K562 (cell line): ENCODE measurements around the gene MYB.

ENCODE experiments used
- COPS2 ChIP-seq: fragments of 450-650 bp; conservative IDR thresholded peaks from 2 replicates; pipeline ENCODE4 v1.6.1; 2016; ENCODE audit warnings: mild to moderate bottlenecking, moderate library complexity
- NEUROD1 ChIP-seq: fragments of 150-350 bp; IDR thresholded peaks from 2 replicates; pipeline ENCODE4 v1.6.1; 2014; ENCODE audit warnings: borderline replicate concordance, low read length, low read depth; ENCODE audit not compliant: partially characterized antibody
- PHF8 ChIP-seq: fragments of 200-600 bp; sonication (generic); IDR thresholded peaks from 2 replicates; pipeline ENCODE4 v1.6.1; 2012; ENCODE audit warnings: mixed run types, mild to moderate bottlenecking, inconsistent platforms, low read length, moderate library complexity, borderline replicate concordance
- POLR2A ChIP-seq: fragments of 450-650 bp; conservative IDR thresholded peaks from 2 replicates; pipeline ENCODE4 v1.6.1; 2016
- POLR2AphosphoS5 ChIP-seq: IDR thresholded peaks from 2 replicates; pipeline ENCODE4 v1.6.1; 2011; ENCODE audit warnings: mild to moderate bottlenecking, low read depth, low read length, moderate library complexity; ENCODE audit not compliant: control insufficient read depth, insufficient read depth
- WHSC1 ChIP-seq: IDR thresholded peaks from one replicate; pipeline ENCODE4 v1.6.1; 2012; ENCODE audit warnings: low read length, control low read depth, inconsistent platforms
- ZZZ3 ChIP-seq: fragments of 450-650 bp; IDR thresholded peaks from 2 replicates; pipeline ENCODE4 v1.6.1; 2016; ENCODE audit warnings: antibody characterized with exemption, mild to moderate bottlenecking, moderate library complexity
- TF ChIP-seq, protein P1 (sequence below), 3 experiments: IDR thresholded peaks in 2 of 3; conservative IDR thresholded peaks in 1 of 3; 2 replicates each; pipeline ENCODE4 v1.5.1; 2011 to 2012; ENCODE audit warnings: low read length in 3 of 3, mild to moderate bottlenecking in 3 of 3, control low read depth in 2 of 3, improper control_type of control experiment in 1 of 3, inconsistent platforms in 1 of 3, low read depth in 1 of 3, mixed read lengths in 1 of 3, moderate library complexity in 1 of 3; ENCODE audit not compliant: insufficient read depth in 2 of 3

- TF ChIP-seq PHF8 (no peak), POLR2A (no peak), NEUROD1 (no peak), WHSC1 (no peak), ZZZ3 (no peak), POLR2AphosphoS5 (no peak), COPS2 (no peak)
- TF ChIP-seq, protein P1, sequence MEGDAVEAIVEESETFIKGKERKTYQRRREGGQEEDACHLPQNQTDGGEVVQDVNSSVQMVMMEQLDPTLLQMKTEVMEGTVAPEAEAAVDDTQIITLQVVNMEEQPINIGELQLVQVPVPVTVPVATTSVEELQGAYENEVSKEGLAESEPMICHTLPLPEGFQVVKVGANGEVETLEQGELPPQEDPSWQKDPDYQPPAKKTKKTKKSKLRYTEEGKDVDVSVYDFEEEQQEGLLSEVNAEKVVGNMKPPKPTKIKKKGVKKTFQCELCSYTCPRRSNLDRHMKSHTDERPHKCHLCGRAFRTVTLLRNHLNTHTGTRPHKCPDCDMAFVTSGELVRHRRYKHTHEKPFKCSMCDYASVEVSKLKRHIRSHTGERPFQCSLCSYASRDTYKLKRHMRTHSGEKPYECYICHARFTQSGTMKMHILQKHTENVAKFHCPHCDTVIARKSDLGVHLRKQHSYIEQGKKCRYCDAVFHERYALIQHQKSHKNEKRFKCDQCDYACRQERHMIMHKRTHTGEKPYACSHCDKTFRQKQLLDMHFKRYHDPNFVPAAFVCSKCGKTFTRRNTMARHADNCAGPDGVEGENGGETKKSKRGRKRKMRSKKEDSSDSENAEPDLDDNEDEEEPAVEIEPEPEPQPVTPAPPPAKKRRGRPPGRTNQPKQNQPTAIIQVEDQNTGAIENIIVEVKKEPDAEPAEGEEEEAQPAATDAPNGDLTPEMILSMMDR (IDR thresholded peaks at IDR 0.05 in 2 of 3, conservative IDR thresholded peaks at IDR 0.05 in 1 of 3; ENCODE audit: insufficient read depth in 2 of 3, low read depth in 1 of 3, low read length in 3 of 3): no peak
Measured at GRCh38 chr6:135251498-135252441, 70.7 kb downstream of the MYB start.
